OCI-LY7 (cell line): ENCODE measurements around the gene FNDC5. TPM values are rescaled to one million over a fixed set of nuclear protein-coding genes. Genes with fewer than 3 reads are reported as not detected.

Experiments used
- BruUV-seq: library from RNA; stranded (reverse); fragments of 400-500 nt; replicated peaks from 2 replicates; lab custom pipeline; 2021; lab: Mats Ljungman, UMichigan
- CTCF ChIA-PET: fragments of 300-600 bp; sonication (Branson Sonifier 250); formaldehyde crosslinking; loops from one replicate; lab custom pipeline; 2022; ENCODE audit warnings: antibody characterized with exemption; ENCODE audit not compliant: unreplicated experiment; lab: Charles Lee
- POLR2A ChIA-PET: fragments of 300-600 bp; sonication (Branson Sonifier 250); formaldehyde crosslinking; loops from one replicate; lab custom pipeline; 2022; ENCODE audit warnings: antibody characterized with exemption; lab: Charles Lee
- DNase-seq: peaks from one replicate; pipeline ENCODE4 v3.0.0-alpha.2; 2015; ENCODE audit warnings: low spot score
- H2AFZ ChIP-seq: fragments of 200-600 bp; sonication (generic), shearing (Covaris generic); 2 replicates; pipeline ENCODE4 v1.6.1; 2014; ENCODE audit warnings: mild to moderate bottlenecking, antibody characterized with exemption, low read length, moderate library complexity
- H3K27ac ChIP-seq: fragments of 200-600 bp; sonication (generic); 2 replicates; pipeline ENCODE4 v1.5.1; 2014; ENCODE audit warnings: mixed run types, low read depth, mild to moderate bottlenecking, moderate library complexity, low read length, inconsistent platforms; ENCODE audit not compliant: poor library complexity, severe bottlenecking
- H3K36me3 ChIP-seq: fragments of 200-600 bp; sonication (generic); 2 replicates; pipeline ENCODE4 v1.6.1; 2014; ENCODE audit warnings: mild to moderate bottlenecking, antibody characterized with exemption, low read length, moderate library complexity, mixed read lengths; ENCODE audit not compliant: insufficient read depth
- H3K4me1 ChIP-seq: fragments of 200-600 bp; sonication (generic); 2 replicates; pipeline ENCODE4 v1.5.1; 2014; ENCODE audit warnings: mild to moderate bottlenecking, low read length; ENCODE audit not compliant: insufficient read depth, poor library complexity, severe bottlenecking
- H3K4me2 ChIP-seq: fragments of 200-600 bp; sonication (generic); 2 replicates; pipeline ENCODE4 v1.6.1; 2014; ENCODE audit warnings: mild to moderate bottlenecking, low read length
- H3K4me3 ChIP-seq: fragments of 200-600 bp; sonication (generic); 2 replicates; pipeline ENCODE4 v1.5.1; 2014; ENCODE audit warnings: mild to moderate bottlenecking, low read depth, low read length; ENCODE audit not compliant: poor library complexity, severe bottlenecking
- H3K79me2 ChIP-seq: fragments of 200-600 bp; sonication (generic); 2 replicates; pipeline ENCODE4 v1.6.1; 2016; ENCODE audit warnings: low read depth, mild to moderate bottlenecking, low read length, moderate library complexity, mixed read lengths; ENCODE audit not compliant: insufficient read depth
- H3K9me2 ChIP-seq: fragments of 200-600 bp; sonication (generic); 2 replicates; pipeline ENCODE4 v1.6.1; 2016; ENCODE audit warnings: mild to moderate bottlenecking, low read length, mixed read lengths; ENCODE audit not compliant: insufficient read depth
- H3K9me3 ChIP-seq: fragments of 200-600 bp; sonication (generic); 2 replicates; pipeline ENCODE4 v1.6.1; 2014; ENCODE audit warnings: mild to moderate bottlenecking, mixed run types, low read length, mixed read lengths
- H4K20me1 ChIP-seq: fragments of 200-600 bp; sonication (generic); 2 replicates; pipeline ENCODE4 v1.6.1; 2014; ENCODE audit warnings: mild to moderate bottlenecking, antibody characterized with exemption, low read length, moderate library complexity, mixed read lengths; ENCODE audit not compliant: insufficient read depth
- CTCF ChIP-seq: fragments of 200-600 bp; sonication (generic); conservative IDR thresholded peaks from 2 replicates; pipeline ENCODE4 v1.5.1; 2014; ENCODE audit warnings: mild to moderate bottlenecking, antibody characterized with exemption, low read length, moderate library complexity, mixed read lengths
- EZH2phosphoT487 ChIP-seq: fragments of 200-600 bp; sonication (generic); IDR thresholded peaks from 2 replicates; pipeline ENCODE4 v1.6.1; 2018; ENCODE audit warnings: low read depth, borderline replicate concordance, mild to moderate bottlenecking, mixed run types, antibody characterized with exemption, low read length, moderate library complexity, mixed read lengths
- intact Hi-C: fragments of 100-400 bp; cut with micrococcal nuclease; formaldehyde crosslinking; loops from one replicate; pipeline ENCODE4 v1.10.0; 2022; ENCODE audit not compliant: unreplicated experiment
- total RNA-seq, 2 experiments: library from RNA; depleted of rRNA in 1 of 2; stranded (reverse); fragments of >200 nt in 1 of 2; shearing (Covaris generic) in 1 of 2; gene quantifications; 2 replicates each; pipeline ENCODE4 v1.2.3, GENCODE V29; 2014 to 2022

FNDC5 gene
- total RNA-seq, 2 experiments from 2014 or later, result not detected

GRCh38 chr1:32883338-32884031, 12.8 kb upstream of the FNDC5 start:
- intact Hi-C loops, result no loop called here
- no TSS peak for BruUV-seq
- H2AFZ ChIP-seq, result no peak overlapping the region
- H4K20me1 ChIP-seq, result no peaks in the 10 kb centered on the region
- no peaks in the 10 kb centered on the region for H3K79me2 ChIP-seq
- ChIA-PET CTCF (no interaction called here), POLR2A (no interaction called here)
- no peak overlapping the region for H3K4me3 ChIP-seq
- H3K9me2 ChIP-seq, result no peaks in the 10 kb centered on the region
- H3K4me1 ChIP-seq, result no peaks in the 10 kb centered on the region
- no peak for TF ChIP-seq EZH2phosphoT487
- TF ChIP-seq CTCF, result no peak
- H3K4me2 ChIP-seq, result no peak overlapping the region
- no peak for DNase-seq
- no peaks in the 10 kb centered on the region for H3K36me3 ChIP-seq
- no peak overlapping the region for H3K27ac ChIP-seq
- no peaks in the 10 kb centered on the region for H3K9me3 ChIP-seq

- no peaks in the 10 kb centered on the region for H3K36me3 ChIP-seq
- no peak for TF ChIP-seq EZH2phosphoT487
- TF ChIP-seq CTCF, result no peak
- H3K9me3 ChIP-seq, result no peaks in the 10 kb centered on the region
- no peaks in the 10 kb centered on the region for H3K4me1 ChIP-seq
- no peaks in the 10 kb centered on the region for H3K9me2 ChIP-seq
- no peak overlapping the region for H3K4me2 ChIP-seq
- no peak overlapping the region for H2AFZ ChIP-seq
- no peak overlapping the region for H3K4me3 ChIP-seq
- H3K79me2 ChIP-seq, result no peaks in the 10 kb centered on the region
- intact Hi-C loops, result no loop called here
- H3K27ac ChIP-seq, result no peak overlapping the region
- ChIA-PET CTCF (no interaction called here), POLR2A (no interaction called here)
- no TSS peak for BruUV-seq
- H4K20me1 ChIP-seq, result no peaks in the 10 kb centered on the region
- DNase-seq, result no peak
These were observed 11.4 kb upstream of the FNDC5 start for GRCh38 chr1:32881871-32882850.
